ENCODE data around the gene KIF3C. TPM values are rescaled to one million over a fixed set of nuclear protein-coding genes. Genes with fewer than 3 reads are reported as not detected.

Gene KIF3C
- total and polyA plus RNA-seq, 2 of the 8 experiments (the other 6 are each of a cell fraction or from before 2014, with no cell fraction given), result 13.4 to 58.1 TPM

GRCh38 chr2:25895610-25896009 is 86.7 kb downstream of the KIF3C start:
- H3K9ac ChIP-seq (replicated peaks in 1 of 4; ENCODE audit: extremely low read depth in 1 of 4, low read depth in 3 of 4, low read length in 3 of 4), result no peak overlapping the region
- no peak overlapping the region for H3K4me3 ChIP-seq (ENCODE audit: extremely low read depth in 1 of 4, insufficient read depth in 2 of 4, low read depth in 3 of 4, low read length in 4 of 4)
- H3K23ac ChIP-seq (ENCODE audit: insufficient read length), result no peak overlapping the region
- H2AFZ ChIP-seq (ENCODE audit: low read length), result peak overlapping the region; percentile 80
- H3K79me2 ChIP-seq (ENCODE audit: control insufficient read depth in 1 of 2, insufficient read depth in 2 of 2, low read length in 2 of 2), result no peaks in the 10 kb centered on the region
- H3K27me3 ChIP-seq (replicated peaks in 1 of 4; ENCODE audit: control insufficient read depth in 3 of 4, extremely low read depth in 1 of 4, insufficient read depth in 3 of 4, low read length in 3 of 4), result no peaks in the 10 kb centered on the region
- H3K56ac ChIP-seq (replicated peaks; ENCODE audit: insufficient read length, low read depth, low read length), result no peak overlapping the region
- H3K79me1 ChIP-seq (ENCODE audit: low read depth, low read length), result no peaks in the 10 kb centered on the region
- H2AK5ac ChIP-seq (ENCODE audit: low read depth, low read length), result no peak overlapping the region
- H4K91ac ChIP-seq (replicated peaks; ENCODE audit: insufficient read length, low read length), result peak overlapping the region; percentile 66
- H3K23me2 ChIP-seq (ENCODE audit: low read depth, low read length), result no peaks in the 10 kb centered on the region; the same call in 1 of the 2 replicates
- H3K4me1 ChIP-seq (replicated peaks in 1 of 4; ENCODE audit: control insufficient read depth in 3 of 4, insufficient read depth in 4 of 4, low read length in 3 of 4), result peaks cover 0 to 2% (median under 1%) of the 10 kb centered on the region in 4 experiments; a peak in 2 of 7 replicates
- H4K5ac ChIP-seq (ENCODE audit: insufficient read length, low read depth, low read length), result no peak overlapping the region
- H2BK120ac ChIP-seq (replicated peaks; ENCODE audit: low read depth, low read length), result no peak overlapping the region
- H3K9me3 ChIP-seq (ENCODE audit: insufficient read depth in 2 of 2, low read depth in 1 of 2, low read length in 1 of 2), result no peaks in the 10 kb centered on the region
- ChIA-PET CTCF (ENCODE audit: partially characterized antibody) (interaction anchor here (0.7 to 2.0 kb wide), 5 partner anchors 10 to 586 kb away, joined by 3 to 5 read pairs (median 3); no protein-coding TSS in a partner anchor), POLR2A (ENCODE audit: partially characterized antibody) (interaction anchor here (0.6 to 2.5 kb wide), 3 partner anchors 17 to 138 kb away, joined by 3 to 14 read pairs (median 3); partner anchors contain the start of genes ASXL2 and RAB10)
- no peak overlapping the region for H3K18ac ChIP-seq (ENCODE audit: extremely low read depth, low read length)
- H3K27ac ChIP-seq (ENCODE audit: low read depth, low read length), result no peak overlapping the region
- H2BK15ac ChIP-seq (ENCODE audit: low read length), result no peak overlapping the region
- H3K14ac ChIP-seq (ENCODE audit: insufficient read length), result no peak overlapping the region
- no peaks in the 10 kb centered on the region for H3K36me3 ChIP-seq (ENCODE audit: control insufficient read depth in 2 of 4, insufficient read depth in 4 of 4, low read length in 3 of 4)
- no peak for DNase-seq (ENCODE audit: low read depth in 1 of 2, low spot score in 2 of 2)
- H3K4me2 ChIP-seq (ENCODE audit: insufficient read depth in 1 of 2, low read depth in 2 of 2, low read length in 2 of 2), result no peak overlapping the region; a peak in 1 of 4 replicates
- no peak overlapping the region for H2BK20ac ChIP-seq (ENCODE audit: low read length)
- no peak overlapping the region for H2BK12ac ChIP-seq (ENCODE audit: low read depth, low read length)
- no peaks in the 10 kb centered on the region for H4K20me1 ChIP-seq (replicated peaks in 1 of 2; ENCODE audit: control insufficient read depth in 1 of 2, insufficient read depth in 2 of 2, low read length in 2 of 2)
- H3K4ac ChIP-seq (replicated peaks; ENCODE audit: insufficient read length, low read depth, low read length), result no peak overlapping the region
- H4K8ac ChIP-seq (ENCODE audit: extremely low read depth, insufficient read depth, low read length), result no peak overlapping the region
- FAIRE-seq, result no peak
- H2BK5ac ChIP-seq (ENCODE audit: low read depth, low read length), result no peak overlapping the region
- TF ChIP-seq CBX8 (IDR thresholded peaks at IDR 0.05; ENCODE audit: borderline replicate concordance, low read depth, low read length) (no peak), KDM1A (IDR thresholded peaks at IDR 0.05; ENCODE audit: borderline replicate concordance, low read length) (no peak), GABPA (IDR thresholded peaks at IDR 0.05; ENCODE audit: borderline replicate concordance, insufficient read depth, low read length) (no peak), SAP30 (IDR thresholded peaks at IDR 0.05; ENCODE audit: insufficient read depth, insufficient replicate concordance, low read length) (no peak), BACH1 (IDR thresholded peaks at IDR 0.05; ENCODE audit: low read length) (no peak), HDAC2 (IDR thresholded peaks at IDR 0.05; ENCODE audit: borderline replicate concordance in 1 of 2, low read depth in 2 of 2, low read length in 2 of 2) (no peak), POLR2A (IDR thresholded peaks at IDR 0.05; ENCODE audit: control extremely low read depth in 1 of 2, low read depth in 2 of 2, low read length in 2 of 2) (no peak), SP4 (IDR thresholded peaks at IDR 0.05; ENCODE audit: low read length) (no peak), PHF8 (conservative IDR thresholded peaks at IDR 0.05; ENCODE audit: low read depth, low read length) (no peak), SIX5 (IDR thresholded peaks at IDR 0.05; ENCODE audit: low read depth, low read length) (no peak), TAF1 (IDR thresholded peaks at IDR 0.05; ENCODE audit: low read depth, low read length) (no peak), SP2 (IDR thresholded peaks at IDR 0.05; ENCODE audit: low read length) (no peak), RAD21 (IDR thresholded peaks at IDR 0.05 in 1 of 2, conservative IDR thresholded peaks at IDR 0.05 in 1 of 2; ENCODE audit: low read depth in 2 of 2, low read length in 2 of 2) (no peak), ATF3 (IDR thresholded peaks at IDR 0.05; ENCODE audit: insufficient read depth, low read depth, low read length) (no peak), KDM5A (IDR thresholded peaks at IDR 0.05; ENCODE audit: low read length) (no peak)

Data from H1 (cell line).